Hepatocyte (in vitro differentiated cells): ENCODE data around the gene NTNG1. TPM values are rescaled to one million over a fixed set of nuclear protein-coding genes. Genes with fewer than 3 reads are reported as not detected.

Experiments
- DNase-seq: peaks from one replicate; pipeline ENCODE4 v3.0.0-alpha.2; 2016; ENCODE audit warnings: low spot score
- H2AFZ ChIP-seq: fragments of 200-600 bp; sonication (generic); 2 replicates; pipeline ENCODE4 v1.6.0; 2016; ENCODE audit warnings: antibody characterized with exemption, mild to moderate bottlenecking
- H3K27ac ChIP-seq: fragments of 200-600 bp; sonication (generic); 2 replicates; pipeline ENCODE4 v1.5.1; 2016; ENCODE audit warnings: mild to moderate bottlenecking
- H3K27me3 ChIP-seq: fragments of 200-600 bp; sonication (generic); 2 replicates; pipeline ENCODE4 v1.6.1; 2016
- H3K36me3 ChIP-seq: fragments of 200-600 bp; sonication (generic); replicated peaks from 2 replicates; pipeline ENCODE4 v1.5.1; 2016; ENCODE audit warnings: low read depth; ENCODE audit not compliant: insufficient read depth
- H3K4me1 ChIP-seq: fragments of 200-600 bp; sonication (generic); 2 replicates; pipeline ENCODE4 v1.5.1; 2016; ENCODE audit warnings: mild to moderate bottlenecking, moderate library complexity; ENCODE audit not compliant: insufficient read depth
- H3K4me2 ChIP-seq: fragments of 200-600 bp; sonication (generic); 2 replicates; pipeline ENCODE4 v1.6.0; 2016
- H3K4me3 ChIP-seq: fragments of 200-600 bp; sonication (generic); 2 replicates; pipeline ENCODE4 v1.5.1; 2016; ENCODE audit warnings: mild to moderate bottlenecking
- H3K79me2 ChIP-seq: fragments of 200-600 bp; sonication (generic); 2 replicates; pipeline ENCODE4 v1.6.0; 2017; ENCODE audit warnings: mild to moderate bottlenecking
- H3K9me2 ChIP-seq: fragments of 200-600 bp; sonication (generic); replicated peaks from 2 replicates; pipeline ENCODE4 v1.6.0; 2017; ENCODE audit warnings: mild to moderate bottlenecking; ENCODE audit not compliant: insufficient read depth
- H3K9me3 ChIP-seq: fragments of 200-600 bp; sonication (generic); 2 replicates; pipeline ENCODE4 v1.5.1; 2016; ENCODE audit warnings: low read depth, mild to moderate bottlenecking
- H4K20me1 ChIP-seq: fragments of 200-600 bp; sonication (generic); 2 replicates; pipeline ENCODE4 v1.6.0; 2016; ENCODE audit warnings: mild to moderate bottlenecking; ENCODE audit not compliant: insufficient read depth, poor library complexity, severe bottlenecking
- EZH2 ChIP-seq: fragments of 200-600 bp; sonication (generic); IDR thresholded peaks from 2 replicates; pipeline ENCODE4 v1.6.1; 2016; ENCODE audit warnings: antibody characterized with exemption, mild to moderate bottlenecking, borderline replicate concordance
- EZH2phosphoT487 ChIP-seq: fragments of 200-600 bp; sonication (generic); IDR thresholded peaks from one replicate; pipeline ENCODE4 v1.6.1; 2018; ENCODE audit warnings: antibody characterized with exemption, mild to moderate bottlenecking, low read depth, moderate library complexity; ENCODE audit not compliant: unreplicated experiment, severe bottlenecking
- WGBS: methylation state at CpG from one replicate; pipeline ENCODE4 v1.1.6; 2016; ENCODE audit warnings: low lambda C conversion rate; ENCODE audit errors: missing lambda C conversion rate; 5-methylcytosine and 5-hydroxymethylcytosine counted together
- polyA plus RNA-seq: library from polyadenylated mRNA; unstranded; fragments of >200 nt; fragmentation: Nextera tagmentation; extraction: Ambion mirVana; gene quantifications from 2 replicates; pipeline ENCODE4 v1.2.1, GENCODE V29; 2016
- total RNA-seq: library from RNA; depleted of rRNA; stranded (reverse); fragments of >200 nt; gene quantifications from 2 replicates; pipeline ENCODE4 v1.2.3, GENCODE V29; 2014
- TF ChIP-seq, protein P1 (sequence below): fragments of 200-600 bp; sonication (generic); IDR thresholded peaks from 2 replicates; pipeline ENCODE4 v1.5.1; 2016; ENCODE audit warnings: antibody characterized with exemption, mild to moderate bottlenecking; ENCODE audit not compliant: poor library complexity

Gene NTNG1
- total and polyA plus RNA-seq, 2 experiments from 2014 or later, result 1.4 to 3.9 TPM

DNA sequence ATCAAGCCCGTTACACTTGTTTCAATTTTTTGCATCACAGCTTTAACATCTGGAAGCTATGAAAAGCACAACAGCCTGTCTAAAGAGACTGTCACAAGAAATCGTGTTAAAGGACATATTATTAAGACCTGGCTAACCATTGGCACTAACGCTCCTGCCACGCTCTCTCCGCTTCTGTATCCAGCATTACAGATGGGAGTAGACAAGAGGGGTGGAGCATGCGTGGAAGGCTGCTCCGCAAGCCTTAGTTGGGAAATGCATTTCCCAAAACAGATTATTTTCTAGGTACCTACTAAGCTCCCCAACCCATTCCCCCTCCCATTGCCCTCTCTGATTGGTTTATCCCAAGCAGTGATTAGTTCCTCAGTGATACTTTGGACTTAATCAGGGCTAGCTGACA is 72.4 kb downstream of the NTNG1 start:
- Histone ChIP-seq H3K79me2 (no peaks in the 10 kb centered on the region), H3K9me2 (no peaks in the 10 kb centered on the region), H3K4me3 (no peak overlapping the region), H3K27ac (no peak overlapping the region), H3K9me3 (peaks cover 3% of the 10 kb centered on the region), H3K4me1 (no peaks in the 10 kb centered on the region), H3K4me2 (no peak overlapping the region), H4K20me1 (no peaks in the 10 kb centered on the region), H2AFZ (no peak overlapping the region), H3K27me3 (no peaks in the 10 kb centered on the region), H3K36me3 (no peaks in the 10 kb centered on the region)
- WGBS, result 89% methylated on average over 7 of the region's 7 CpGs
- no peak for TF ChIP-seq EZH2phosphoT487
- TF ChIP-seq, protein P1, sequence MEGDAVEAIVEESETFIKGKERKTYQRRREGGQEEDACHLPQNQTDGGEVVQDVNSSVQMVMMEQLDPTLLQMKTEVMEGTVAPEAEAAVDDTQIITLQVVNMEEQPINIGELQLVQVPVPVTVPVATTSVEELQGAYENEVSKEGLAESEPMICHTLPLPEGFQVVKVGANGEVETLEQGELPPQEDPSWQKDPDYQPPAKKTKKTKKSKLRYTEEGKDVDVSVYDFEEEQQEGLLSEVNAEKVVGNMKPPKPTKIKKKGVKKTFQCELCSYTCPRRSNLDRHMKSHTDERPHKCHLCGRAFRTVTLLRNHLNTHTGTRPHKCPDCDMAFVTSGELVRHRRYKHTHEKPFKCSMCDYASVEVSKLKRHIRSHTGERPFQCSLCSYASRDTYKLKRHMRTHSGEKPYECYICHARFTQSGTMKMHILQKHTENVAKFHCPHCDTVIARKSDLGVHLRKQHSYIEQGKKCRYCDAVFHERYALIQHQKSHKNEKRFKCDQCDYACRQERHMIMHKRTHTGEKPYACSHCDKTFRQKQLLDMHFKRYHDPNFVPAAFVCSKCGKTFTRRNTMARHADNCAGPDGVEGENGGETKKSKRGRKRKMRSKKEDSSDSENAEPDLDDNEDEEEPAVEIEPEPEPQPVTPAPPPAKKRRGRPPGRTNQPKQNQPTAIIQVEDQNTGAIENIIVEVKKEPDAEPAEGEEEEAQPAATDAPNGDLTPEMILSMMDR, result no peak
- TF ChIP-seq EZH2, result no peak
- no peak for DNase-seq

DNA sequence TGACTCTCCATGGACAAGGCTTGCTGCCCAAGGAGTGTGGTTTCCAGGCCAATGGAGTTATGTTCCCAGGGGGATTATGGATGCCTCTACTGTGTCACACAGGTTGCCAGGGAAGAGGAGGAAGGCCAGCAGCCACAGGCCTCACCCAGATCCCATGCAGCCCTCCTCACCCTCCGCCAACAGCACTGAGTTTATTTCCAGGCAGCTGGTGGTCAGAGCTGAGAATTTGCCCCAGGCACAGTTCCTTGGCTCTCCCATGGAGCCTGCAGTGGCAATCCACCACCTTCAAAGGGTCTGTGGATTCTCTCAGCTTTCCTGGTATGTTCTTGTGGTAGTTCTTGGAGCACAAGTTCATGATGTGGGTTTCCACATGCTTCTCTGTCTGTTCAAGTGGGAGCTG is 79.2 kb downstream of the NTNG1 start:
- Histone ChIP-seq H3K79me2 (no peaks in the 10 kb centered on the region), H4K20me1 (no peaks in the 10 kb centered on the region), H3K27ac (no peak overlapping the region), H3K4me2 (no peak overlapping the region), H2AFZ (no peak overlapping the region), H3K9me3 (peaks cover 3% of the 10 kb centered on the region), H3K9me2 (no peaks in the 10 kb centered on the region), H3K36me3 (no peaks in the 10 kb centered on the region), H3K27me3 (no peaks in the 10 kb centered on the region), H3K4me1 (no peaks in the 10 kb centered on the region), H3K4me3 (no peak overlapping the region)
- 89% methylated on average over 1 of the region's 1 CpG for WGBS
- DNase-seq, result no peak
- TF ChIP-seq EZH2, result no peak
- TF ChIP-seq, protein P1, result no peak
- TF ChIP-seq EZH2phosphoT487, result no peak

DNA sequence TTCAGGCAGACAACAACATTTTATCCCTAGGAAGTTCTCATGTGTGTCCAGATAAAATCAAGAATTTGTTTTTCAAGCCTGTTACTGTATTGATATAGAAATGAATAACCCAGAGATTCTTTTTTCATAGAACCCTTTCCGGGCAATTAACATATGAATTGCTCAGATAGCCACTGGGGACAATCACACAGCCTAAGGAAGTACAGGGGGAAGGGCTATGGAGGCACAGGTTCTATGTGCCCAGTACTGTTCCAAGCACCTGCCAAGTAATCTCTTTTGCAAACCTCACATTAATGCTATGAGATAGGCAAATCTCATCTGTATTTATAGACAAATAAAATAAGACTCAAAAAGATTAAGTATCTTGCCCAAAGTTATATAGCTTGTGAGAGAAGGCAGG is 84.9 kb downstream of the NTNG1 start:
- DNase-seq, result no peak
- Histone ChIP-seq H3K9me3 (no peaks in the 10 kb centered on the region), H3K4me3 (no peak overlapping the region), H3K4me1 (no peaks in the 10 kb centered on the region), H2AFZ (no peak overlapping the region), H3K27ac (no peak overlapping the region), H3K79me2 (no peaks in the 10 kb centered on the region), H4K20me1 (no peaks in the 10 kb centered on the region), H3K9me2 (no peaks in the 10 kb centered on the region), H3K4me2 (no peak overlapping the region), H3K36me3 (no peaks in the 10 kb centered on the region), H3K27me3 (no peaks in the 10 kb centered on the region)
- 82% methylated on average over 1 of the region's 1 CpG for WGBS
- TF ChIP-seq, protein P1, result no peak
- TF ChIP-seq EZH2phosphoT487, result no peak
- TF ChIP-seq EZH2, result no peak
